D721Med (cell line): ENCODE data around the gene ADGRB3.

Experiments
- DNase-seq: peaks from one replicate; pipeline ENCODE4 v3.0.0; 2011; ENCODE audit warnings: low spot score; ENCODE audit not compliant: insufficient read length
- FAIRE-seq: peaks from 2 replicates; lab custom pipeline; 2011; peaks lifted over from hg19 to GRCh38; lab: Jason Lieb, UNC
- TF ChIP-seq, protein P1 (sequence below): IDR thresholded peaks from 2 replicates; pipeline ENCODE4 v1.5.1; 2012; ENCODE audit warnings: mild to moderate bottlenecking, control low read depth; ENCODE audit not compliant: insufficient read depth; ENCODE audit errors: missing control alignments

The ADGRB3 gene

DNA sequence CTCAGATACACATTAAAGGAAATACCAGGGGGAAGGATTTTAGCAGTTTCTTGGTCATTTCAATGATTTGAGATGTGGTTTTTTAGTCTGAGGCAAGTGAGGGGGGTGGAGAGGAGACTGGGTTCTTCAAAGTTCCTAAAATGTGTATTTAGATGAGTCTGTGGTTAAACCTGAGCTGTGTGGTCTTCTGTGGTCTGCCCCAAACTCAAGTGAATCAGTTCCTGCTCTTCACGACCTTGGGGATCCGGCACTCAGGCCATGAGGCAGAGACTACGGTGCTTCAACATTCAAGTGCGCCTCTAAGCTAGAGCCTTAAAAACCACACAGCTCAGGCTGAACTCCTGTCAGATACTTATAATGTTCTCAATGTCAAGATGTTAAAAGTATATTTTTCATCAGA, 755.0 kb downstream of the ADGRB3 start:
- no peak for DNase-seq

DNA sequence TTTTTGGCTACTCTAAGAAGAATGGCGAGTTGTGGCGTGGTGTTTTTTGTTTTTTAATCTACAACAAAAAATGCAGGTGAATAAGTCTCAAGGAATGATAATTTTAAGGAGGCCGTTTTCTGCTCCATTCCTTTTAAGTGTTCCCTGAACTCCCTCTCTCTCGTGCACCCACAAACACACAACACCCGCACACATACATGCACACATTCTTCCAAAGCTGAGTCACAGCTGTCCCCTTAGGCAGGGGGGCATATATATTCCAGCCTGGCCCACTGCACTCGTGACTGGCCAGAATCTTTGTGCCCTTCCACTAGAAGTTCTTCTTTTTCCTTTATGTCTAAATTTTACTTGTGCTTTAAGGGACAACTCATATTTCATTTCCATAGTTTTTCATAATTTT, 756.0 kb downstream of the ADGRB3 start:
- TF ChIP-seq, protein P1, sequence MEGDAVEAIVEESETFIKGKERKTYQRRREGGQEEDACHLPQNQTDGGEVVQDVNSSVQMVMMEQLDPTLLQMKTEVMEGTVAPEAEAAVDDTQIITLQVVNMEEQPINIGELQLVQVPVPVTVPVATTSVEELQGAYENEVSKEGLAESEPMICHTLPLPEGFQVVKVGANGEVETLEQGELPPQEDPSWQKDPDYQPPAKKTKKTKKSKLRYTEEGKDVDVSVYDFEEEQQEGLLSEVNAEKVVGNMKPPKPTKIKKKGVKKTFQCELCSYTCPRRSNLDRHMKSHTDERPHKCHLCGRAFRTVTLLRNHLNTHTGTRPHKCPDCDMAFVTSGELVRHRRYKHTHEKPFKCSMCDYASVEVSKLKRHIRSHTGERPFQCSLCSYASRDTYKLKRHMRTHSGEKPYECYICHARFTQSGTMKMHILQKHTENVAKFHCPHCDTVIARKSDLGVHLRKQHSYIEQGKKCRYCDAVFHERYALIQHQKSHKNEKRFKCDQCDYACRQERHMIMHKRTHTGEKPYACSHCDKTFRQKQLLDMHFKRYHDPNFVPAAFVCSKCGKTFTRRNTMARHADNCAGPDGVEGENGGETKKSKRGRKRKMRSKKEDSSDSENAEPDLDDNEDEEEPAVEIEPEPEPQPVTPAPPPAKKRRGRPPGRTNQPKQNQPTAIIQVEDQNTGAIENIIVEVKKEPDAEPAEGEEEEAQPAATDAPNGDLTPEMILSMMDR: no peak
- no peak for DNase-seq
- FAIRE-seq: no peak

More for the DNA sequence above, 755.0 kb downstream of the ADGRB3 start:
- no peak for FAIRE-seq
- TF ChIP-seq, protein P1: no peak

DNA sequence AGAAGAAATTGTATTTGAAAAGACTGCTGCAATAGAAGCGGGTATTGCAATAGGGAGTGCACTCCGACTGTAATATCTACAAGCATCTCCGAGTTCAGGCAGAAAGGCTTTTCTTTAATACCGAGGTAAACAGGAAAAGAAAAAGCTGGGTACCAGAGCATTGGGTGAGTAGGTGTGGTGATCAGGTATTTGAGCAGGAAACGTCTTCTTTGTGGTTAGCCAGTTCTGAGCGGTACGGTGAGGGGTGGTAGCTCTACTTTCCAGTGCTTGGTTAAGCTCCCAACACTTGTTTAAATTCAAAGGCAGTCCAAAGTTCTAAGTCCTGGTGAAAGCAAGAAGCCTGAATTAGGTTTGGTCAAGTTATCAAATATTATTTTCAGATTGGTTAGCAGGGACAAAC, 757.7 kb downstream of the ADGRB3 start:
- TF ChIP-seq, protein P1: no peak
- FAIRE-seq: no peak

DNA sequence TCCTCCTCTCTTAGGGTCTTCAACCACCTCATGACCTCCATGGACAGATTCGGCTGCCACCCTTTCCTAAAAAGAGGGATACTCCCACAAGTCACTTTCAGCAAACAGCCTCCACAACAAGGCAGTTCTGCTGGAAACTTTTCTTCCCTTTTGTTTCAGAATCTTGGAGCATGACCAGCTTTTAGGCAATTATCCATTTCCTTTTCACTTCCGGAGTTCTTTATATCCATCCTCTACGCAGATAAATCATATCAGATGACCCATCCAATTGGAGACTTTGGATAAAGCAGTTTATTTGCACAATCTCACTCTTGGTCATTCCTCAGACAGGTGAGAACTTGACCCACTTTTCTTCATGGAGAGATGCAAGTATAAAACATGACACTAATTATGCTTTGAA, 763.2 kb downstream of the ADGRB3 start:
- no peak for FAIRE-seq
- TF ChIP-seq, protein P1: no peak
- DNase-seq: no peak

More for the DNA sequence above, 757.7 kb downstream of the ADGRB3 start:
- DNase-seq: no peak

DNA sequence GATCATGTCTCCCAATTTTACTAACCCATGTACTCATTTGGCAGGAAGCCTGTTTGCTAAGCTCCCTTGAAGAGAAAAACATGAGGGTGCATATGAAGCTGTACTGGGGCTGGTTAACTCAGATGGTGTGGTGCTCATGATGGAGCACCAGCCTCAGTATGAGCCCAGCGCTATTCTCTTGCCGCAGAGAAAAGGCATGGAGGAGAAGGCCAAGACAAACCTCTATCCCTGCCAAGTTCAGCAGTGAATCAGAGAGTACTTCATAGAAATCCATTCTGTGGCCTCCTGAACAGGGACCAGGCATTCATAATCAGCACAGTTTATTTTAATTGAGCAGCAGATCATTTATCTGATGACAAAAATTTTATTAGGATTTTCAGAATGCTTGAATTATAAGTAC, 763.6 kb downstream of the ADGRB3 start:
- TF ChIP-seq, protein P1: no peak
- DNase-seq: no peak
- no peak for FAIRE-seq

DNA sequence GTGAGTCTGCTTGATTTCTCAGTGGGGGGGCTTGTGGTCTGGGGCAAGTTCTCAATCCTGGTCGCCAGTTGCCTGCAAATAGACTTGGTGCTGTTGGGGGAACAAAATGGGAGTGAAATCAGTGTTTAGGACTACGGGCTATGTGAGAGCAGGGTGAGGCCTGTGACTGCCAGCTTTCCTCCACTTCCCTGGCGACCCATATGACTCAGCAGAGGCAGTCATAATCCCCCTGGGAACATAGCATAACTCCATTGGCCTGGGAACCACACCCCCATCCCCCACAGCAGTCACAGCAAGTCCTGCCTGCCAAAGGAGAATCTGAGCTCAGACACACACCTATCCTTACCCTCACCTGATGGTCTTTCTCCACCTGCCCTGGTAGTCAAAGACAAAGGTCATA, 773.8 kb downstream of the ADGRB3 start:
- DNase-seq: no peak
- TF ChIP-seq, protein P1: no peak
- FAIRE-seq: no peak

DNA sequence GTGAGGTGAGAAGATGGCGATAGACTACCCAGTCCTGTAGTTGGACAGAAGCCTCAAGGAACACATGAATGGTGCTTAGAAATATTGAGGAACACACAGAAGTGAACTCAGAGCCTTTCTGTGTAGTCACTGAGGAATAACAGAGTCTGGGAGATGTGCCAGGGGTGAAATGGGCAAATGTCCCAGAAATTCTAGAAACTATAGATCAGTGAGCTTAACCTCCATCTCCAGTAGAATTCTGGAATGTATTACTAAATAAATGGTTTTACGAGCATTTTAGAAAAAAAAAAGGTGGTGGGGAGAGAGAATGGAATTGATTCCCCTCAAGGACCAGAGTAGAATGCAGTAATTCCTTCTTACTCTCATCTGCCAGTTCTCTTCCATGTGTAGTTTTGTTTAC, 781.7 kb downstream of the ADGRB3 start:
- FAIRE-seq (no peak), DNase-seq (no peak)

More for the DNA sequence above, 781.7 kb downstream of the ADGRB3 start:
- TF ChIP-seq, protein P1: no peak
